ENCODE measurements around the gene HILPDA. TPM values are rescaled to one million over a fixed set of nuclear protein-coding genes. Genes with fewer than 3 reads are reported as not detected.
A peak's percentile ranks its signal among the peaks of the same experiment; 100 is the strongest.

The HILPDA gene
- total RNA-seq, 2 experiments from 2014 or later: 22.4 to 33.9 TPM

GRCh38 chr7:128425850-128426249, 29.8 kb upstream of the HILPDA start:
- TF ChIP-seq EZH2phosphoT487 (IDR thresholded peaks at IDR 0.05; ENCODE audit: borderline replicate concordance, low read depth, low read length): no peak
- TF ChIP-seq CTCF (conservative IDR thresholded peaks at IDR 0.05; ENCODE audit: low read length): peak; percentile 93
- intact Hi-C loops (cut with micrococcal nuclease; ENCODE audit: unreplicated experiment): loop anchor here (1.0 to 5.0 kb wide), 3 partner anchors 28 to 241 kb away; no protein-coding TSS in a partner anchor
- Histone ChIP-seq H3K4me2 (ENCODE audit: low read length) (no peak overlapping the region), H3K27ac (ENCODE audit: low read depth, low read length, poor library complexity, severe bottlenecking) (no peak overlapping the region), H2AFZ (ENCODE audit: low read length) (no peak overlapping the region), H3K79me2 (ENCODE audit: insufficient read depth, low read depth, low read length) (no peaks in the 10 kb centered on the region), H3K9me2 (ENCODE audit: insufficient read depth, low read length) (no peaks in the 10 kb centered on the region), H3K4me1 (ENCODE audit: insufficient read depth, low read length, poor library complexity, severe bottlenecking) (no peaks in the 10 kb centered on the region), H3K9me3 (ENCODE audit: low read length) (no peaks in the 10 kb centered on the region), H3K36me3 (ENCODE audit: insufficient read depth, low read length) (no peaks in the 10 kb centered on the region; the same call in 1 of the 2 replicates), H4K20me1 (ENCODE audit: insufficient read depth, low read length) (no peaks in the 10 kb centered on the region), H3K4me3 (ENCODE audit: low read depth, low read length, poor library complexity, severe bottlenecking) (no peak overlapping the region)
- no TSS peak for BruUV-seq (replicated peaks)
- ChIA-PET CTCF (ENCODE audit: unreplicated experiment) (interaction anchor here (3.3 kb wide), 1 partner anchor 35 kb away, joined by 31 read pairs; no protein-coding TSS in a partner anchor), POLR2A (interaction anchor here (0.9 to 1.5 kb wide), 2 partner anchors 10 to 34 kb away, joined by 3 to 5 read pairs; no protein-coding TSS in a partner anchor)
- DNase-seq (ENCODE audit: low spot score): peak; percentile 63

GRCh38 chr7:128427289-128427891, 28.3 kb upstream of the HILPDA start:
- peak; percentile 70 for DNase-seq (ENCODE audit: low spot score)
- no peak overlapping the region for H3K4me2 ChIP-seq (ENCODE audit: low read length)

More at GRCh38 chr7:128427289-128427891, 28.3 kb upstream of the HILPDA start:
- CTCF ChIA-PET (ENCODE audit: unreplicated experiment): interaction anchor here (0.7 to 3.3 kb wide), 3 partner anchors 9 to 33 kb away, joined by 3 to 31 read pairs (median 4); no protein-coding TSS in a partner anchor
- no peak for TF ChIP-seq EZH2phosphoT487 (IDR thresholded peaks at IDR 0.05; ENCODE audit: borderline replicate concordance, low read depth, low read length)
- TF ChIP-seq CTCF (conservative IDR thresholded peaks at IDR 0.05; ENCODE audit: low read length): peak; percentile 87
- intact Hi-C loops (cut with micrococcal nuclease; ENCODE audit: unreplicated experiment): loop anchor here (1.0 to 5.0 kb wide), 2 partner anchors 32 to 240 kb away; no protein-coding TSS in a partner anchor
- Histone ChIP-seq H3K9me3 (ENCODE audit: low read length) (no peaks in the 10 kb centered on the region), H3K79me2 (ENCODE audit: insufficient read depth, low read depth, low read length) (no peaks in the 10 kb centered on the region), H3K27ac (ENCODE audit: low read depth, low read length, poor library complexity, severe bottlenecking) (no peak overlapping the region), H3K9me2 (ENCODE audit: insufficient read depth, low read length) (no peaks in the 10 kb centered on the region), H3K4me3 (ENCODE audit: low read depth, low read length, poor library complexity, severe bottlenecking) (no peak overlapping the region), H2AFZ (ENCODE audit: low read length) (no peak overlapping the region), H4K20me1 (ENCODE audit: insufficient read depth, low read length) (no peaks in the 10 kb centered on the region), H3K4me1 (ENCODE audit: insufficient read depth, low read length, poor library complexity, severe bottlenecking) (no peaks in the 10 kb centered on the region), H3K36me3 (ENCODE audit: insufficient read depth, low read length) (no peaks in the 10 kb centered on the region; the same call in 1 of the 2 replicates)
- BruUV-seq (replicated peaks): no TSS peak
- POLR2A ChIA-PET: interaction anchor here (0.6 to 1.9 kb wide), 10 partner anchors 9 to 140 kb away, joined by 3 to 7 read pairs (median 3); no protein-coding TSS in a partner anchor
